HT-29 (cell line): ENCODE data around the gene PHOX2B. TPM values are rescaled to one million over a fixed set of nuclear protein-coding genes. Genes with fewer than 3 reads are reported as not detected.

Source experiments
- DNase-seq: peaks from one replicate; pipeline ENCODE4 v3.0.0-alpha.2; 2015; ENCODE audit warnings: low spot score
- total RNA-seq: library from RNA; depleted of rRNA; stranded (reverse); fragments of >200 nt; shearing (Covaris generic); gene quantifications from 2 replicates; pipeline ENCODE4 v1.2.3, GENCODE V29; 2014; rRNA removed

Gene PHOX2B
- not detected in 2 replicates for total RNA-seq

DNA sequence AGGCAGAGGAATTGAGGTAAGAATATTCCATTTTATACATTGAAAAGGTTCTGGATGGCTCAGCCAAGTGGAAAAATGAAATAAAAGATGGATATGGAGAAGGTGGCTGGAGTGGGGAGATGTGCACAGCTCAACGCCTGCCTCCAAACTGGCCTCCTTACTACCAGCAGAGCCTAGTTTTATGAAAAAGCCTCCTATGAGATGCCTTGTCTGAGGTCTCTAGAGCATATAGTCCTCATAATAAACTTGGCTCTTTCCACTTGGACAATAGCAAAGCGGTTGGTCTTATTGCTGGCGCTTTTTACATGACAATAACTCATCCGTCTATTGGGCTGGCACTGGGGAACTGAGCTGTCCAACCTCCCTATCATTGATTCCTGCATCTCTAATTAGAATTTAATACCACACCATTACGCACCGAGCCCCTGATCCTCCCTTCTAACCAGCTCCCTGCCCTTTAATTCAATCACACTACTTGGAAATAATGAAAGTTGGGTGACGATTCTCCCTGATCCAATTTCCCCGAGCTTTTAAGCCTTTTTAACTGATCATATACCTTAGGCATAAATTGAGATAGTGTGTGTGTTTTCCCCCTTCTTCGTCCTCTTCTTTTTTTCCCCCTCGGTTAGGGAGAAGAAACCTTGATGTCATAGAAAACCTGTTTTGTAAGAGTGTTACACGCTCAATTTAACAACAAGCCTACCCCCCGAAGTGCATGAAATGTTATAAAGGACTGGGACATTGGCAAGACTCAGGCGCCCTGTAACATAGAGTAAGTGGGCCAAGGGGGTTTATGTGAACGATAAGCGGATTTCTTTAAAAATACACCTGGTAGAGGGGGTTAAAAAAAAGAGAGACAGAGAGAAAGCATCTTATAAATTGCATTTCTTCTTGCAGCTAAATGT, at the start of gene PHOX2B:
Gene PHOX2B (minus strand): TSS at position 155 of the 905 bp plus-strand sequence. CDS start 115 bp downstream, at position 40.
- no peak for DNase-seq

DNA sequence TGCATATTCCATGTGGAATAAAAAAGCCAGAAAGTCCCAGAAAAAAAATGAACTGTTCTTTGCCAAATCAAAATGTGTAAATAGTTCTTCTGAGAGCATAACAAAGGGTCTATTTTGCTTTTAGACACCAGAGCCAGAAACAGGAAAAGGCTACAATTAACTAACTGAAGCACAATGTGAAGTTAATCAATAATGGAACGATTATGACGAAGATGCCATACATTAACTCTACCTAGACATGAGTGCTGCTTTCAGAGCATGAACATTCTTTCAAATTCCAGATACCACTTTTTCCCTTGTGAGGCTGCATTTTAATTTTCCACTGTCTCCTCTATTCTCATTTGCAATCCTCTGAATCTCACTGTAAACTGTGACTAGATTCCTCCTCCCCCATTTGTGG, 48.7 kb upstream of the PHOX2B start:
- no peak for DNase-seq

DNA sequence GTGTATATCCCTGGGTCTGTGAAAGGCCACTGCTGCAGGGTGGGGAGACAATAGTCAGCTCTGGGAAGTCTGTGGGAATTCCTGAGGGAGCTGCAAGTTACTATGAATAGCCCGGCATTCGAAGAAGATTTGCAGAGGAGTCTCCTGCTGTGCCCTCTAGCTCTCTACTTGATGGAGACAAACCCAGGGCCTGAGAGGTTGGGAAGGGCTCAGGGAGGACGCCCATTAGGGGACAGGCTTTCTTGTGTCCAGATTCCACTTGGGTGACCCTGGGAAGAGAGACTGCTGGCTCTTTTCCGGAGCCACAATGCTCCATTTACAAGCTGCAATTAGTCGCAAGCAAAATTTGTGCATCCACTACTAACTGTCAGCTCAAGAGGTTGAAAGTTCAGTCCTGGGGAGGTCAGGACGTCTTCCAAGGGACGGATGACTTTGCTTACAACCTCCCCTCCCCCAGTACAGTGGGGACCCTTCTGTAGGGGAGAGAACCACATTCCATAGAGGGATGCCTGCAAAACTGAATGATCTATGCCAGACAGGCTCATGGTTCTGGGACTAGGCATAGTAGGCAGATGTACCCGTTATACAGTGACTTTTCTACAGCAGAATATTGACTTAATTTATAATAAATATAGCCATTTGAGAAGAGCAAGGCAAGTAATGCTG, 48.2 kb upstream of the PHOX2B start:
- DNase-seq, result no peak

DNA sequence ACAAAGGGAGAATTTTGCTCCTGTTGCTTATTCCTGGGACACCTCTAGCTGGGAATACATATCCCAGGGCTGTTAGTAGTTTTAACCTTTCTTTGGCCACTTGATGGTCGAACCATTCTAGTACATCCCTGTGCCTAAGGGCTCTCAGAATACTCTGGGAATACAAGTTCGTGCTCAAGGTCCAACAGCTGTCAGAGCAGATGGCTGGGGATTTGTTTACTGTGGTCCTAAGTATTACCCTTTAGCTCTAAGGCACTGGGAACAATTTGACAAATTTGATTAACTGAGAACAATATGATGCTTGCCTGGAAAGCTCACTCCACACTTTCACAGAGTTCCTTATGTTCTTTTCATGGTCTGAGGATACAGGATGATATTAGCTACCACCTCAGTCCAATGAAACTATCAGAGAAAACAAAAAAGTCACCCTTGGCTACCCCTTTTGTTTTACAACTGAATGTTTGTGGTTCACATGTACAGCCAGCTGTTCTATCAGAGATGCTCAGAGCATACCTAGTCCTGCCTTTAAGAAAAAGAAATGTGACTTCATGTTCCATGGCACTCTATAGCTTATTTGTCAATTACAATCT, 47.4 kb upstream of the PHOX2B start:
- no peak for DNase-seq

DNA sequence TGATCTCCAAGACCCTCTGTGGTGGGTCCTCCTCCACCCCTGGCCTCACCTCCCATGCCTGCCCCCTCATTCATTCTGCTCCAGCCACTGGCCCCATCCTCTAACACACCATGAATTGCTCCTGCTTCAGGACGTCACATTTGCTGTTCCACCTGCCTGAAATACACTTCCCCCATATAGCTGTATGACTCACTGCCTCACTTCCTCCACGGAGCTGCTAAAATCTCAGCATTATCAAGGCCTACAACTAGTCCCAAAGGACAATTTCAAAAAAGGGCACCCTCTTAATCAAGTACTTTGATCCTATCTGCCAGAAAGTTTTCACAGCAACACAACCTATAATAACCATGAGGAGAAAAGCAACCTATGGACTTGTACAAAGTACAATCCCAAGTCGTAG, 43.6 kb upstream of the PHOX2B start:
- no peak for DNase-seq

DNA sequence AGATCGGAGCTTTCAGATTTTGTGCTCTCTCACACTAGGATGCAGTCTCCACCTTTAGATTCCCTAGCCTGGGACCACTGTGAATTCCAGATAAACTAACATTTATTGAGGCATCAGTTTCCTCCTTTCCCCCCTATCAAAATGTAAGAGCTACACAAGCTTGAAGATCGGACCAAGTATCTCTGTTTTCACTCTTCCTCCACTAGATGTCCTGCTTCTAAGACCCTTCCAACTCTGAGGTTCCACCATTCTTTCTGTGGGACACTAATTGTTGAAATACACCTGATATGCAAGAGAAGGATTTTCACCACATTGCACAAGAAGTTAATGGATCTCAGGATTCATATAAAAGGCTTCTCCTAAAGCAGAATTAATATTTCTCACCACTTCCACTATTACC, 43.0 kb upstream of the PHOX2B start:
- DNase-seq, result no peak

DNA sequence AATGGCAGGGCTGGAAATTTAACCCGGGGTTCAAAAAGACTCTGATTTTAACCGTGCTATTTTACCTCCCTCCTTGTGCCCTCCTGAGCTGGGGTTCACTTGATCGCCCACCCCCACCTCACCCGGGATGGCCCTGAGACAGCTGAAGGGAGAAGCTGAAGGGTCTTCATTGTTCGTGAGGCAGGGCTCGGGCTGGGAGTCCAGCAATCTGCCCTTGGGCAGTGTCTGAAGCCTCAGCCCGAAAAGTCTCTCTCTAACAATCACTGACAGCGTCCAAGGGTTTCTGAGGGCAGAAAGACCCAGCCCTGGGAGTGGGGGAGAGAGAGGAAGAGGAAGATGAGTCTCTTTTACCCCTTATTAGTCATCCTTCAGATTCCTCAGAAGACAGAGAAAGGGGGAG, 39.4 kb upstream of the PHOX2B start:
- DNase-seq, result no peak

DNA sequence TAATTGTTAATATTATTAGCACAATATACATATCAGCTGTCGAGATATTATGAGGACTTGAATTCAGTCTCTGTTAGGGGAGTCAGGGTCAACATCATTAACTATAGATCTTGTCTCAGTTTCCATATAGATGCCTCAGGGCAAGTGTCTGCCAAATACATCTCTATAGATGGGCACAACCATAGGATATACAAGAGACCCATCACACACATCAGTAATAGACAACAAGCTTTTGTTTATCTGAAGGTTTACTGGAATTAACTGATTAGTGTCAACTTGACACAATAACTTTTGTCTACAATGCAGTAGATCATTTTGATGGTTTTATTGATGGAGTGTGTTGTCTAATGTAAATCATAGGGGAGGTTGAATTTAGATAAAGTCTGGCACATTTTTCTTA, 37.1 kb upstream of the PHOX2B start:
- DNase-seq, result no peak

DNA sequence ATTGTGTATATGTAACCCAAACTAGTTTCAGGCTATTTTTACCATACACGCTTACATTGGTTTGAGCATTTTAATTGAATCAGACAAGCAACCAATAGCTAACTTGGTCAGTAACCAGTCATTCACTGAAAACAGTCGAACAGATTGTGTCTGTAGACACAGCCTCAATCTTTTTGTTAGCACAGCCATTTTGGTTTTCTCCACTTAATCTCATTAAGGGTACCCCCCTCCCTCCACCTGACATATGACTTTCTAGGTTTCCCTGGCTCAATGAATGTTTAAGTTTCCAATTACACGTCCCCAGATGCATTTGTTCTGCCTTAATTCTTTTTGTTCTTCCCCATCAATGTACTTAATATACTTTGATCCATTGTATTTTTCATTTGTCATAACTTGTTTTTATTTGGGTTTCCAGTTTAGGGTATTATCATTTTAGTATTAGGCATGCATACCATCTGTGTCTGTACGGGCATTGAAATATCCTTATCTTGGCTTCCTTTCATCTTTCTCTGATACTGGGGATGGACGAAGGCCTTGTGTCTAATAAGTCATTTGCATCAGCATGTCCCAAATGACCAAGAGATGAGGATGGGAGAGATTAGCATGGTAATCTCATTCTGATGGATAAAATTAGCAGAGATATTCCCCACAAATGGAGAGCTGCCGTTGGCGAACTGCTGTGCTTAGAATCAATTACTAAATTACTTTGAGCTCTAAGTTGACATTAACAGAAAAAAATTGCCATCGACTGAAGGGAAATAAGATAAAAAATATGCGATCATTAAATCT, 35.9 kb upstream of the PHOX2B start:
- no peak for DNase-seq

DNA sequence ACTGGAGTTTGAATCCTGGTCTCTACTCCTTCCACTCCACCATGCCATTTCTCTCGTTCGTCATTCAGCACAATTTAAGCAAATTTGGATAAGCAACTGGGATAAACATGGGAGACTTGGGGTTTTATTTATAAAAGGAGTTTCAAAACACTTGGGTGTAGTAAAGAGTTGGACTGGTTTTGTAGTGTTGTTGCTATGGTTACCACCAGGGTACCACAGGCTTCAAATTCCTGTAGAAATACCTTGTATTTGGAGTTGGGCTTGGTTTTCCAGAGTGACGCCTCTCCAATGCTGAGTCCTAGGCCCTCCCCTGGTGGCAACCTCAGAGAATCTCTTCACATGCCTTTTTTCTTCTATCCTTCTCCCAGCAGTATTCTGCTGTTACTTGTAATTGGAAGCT, 27.9 kb upstream of the PHOX2B start:
- DNase-seq, result no peak

DNA sequence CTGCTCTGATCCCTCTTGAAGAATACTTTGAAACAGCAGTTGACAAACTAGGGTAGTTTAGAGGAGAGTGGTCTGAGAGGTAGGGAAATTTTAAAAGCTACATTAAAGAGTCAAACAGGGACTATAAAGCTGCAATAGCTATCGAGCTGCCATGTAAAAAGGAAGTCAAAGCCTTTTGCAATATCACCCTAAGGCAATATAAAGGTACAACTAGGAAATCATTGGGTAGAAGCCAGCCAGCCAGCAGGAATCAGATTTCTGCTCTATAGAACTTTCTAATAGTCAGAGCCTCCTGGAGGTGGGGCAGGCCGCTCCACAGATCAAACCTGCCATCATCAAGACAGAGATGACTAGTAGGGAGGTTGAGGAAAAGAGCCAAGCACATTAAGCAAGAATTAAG, 15.2 kb upstream of the PHOX2B start:
- no peak for DNase-seq

DNA sequence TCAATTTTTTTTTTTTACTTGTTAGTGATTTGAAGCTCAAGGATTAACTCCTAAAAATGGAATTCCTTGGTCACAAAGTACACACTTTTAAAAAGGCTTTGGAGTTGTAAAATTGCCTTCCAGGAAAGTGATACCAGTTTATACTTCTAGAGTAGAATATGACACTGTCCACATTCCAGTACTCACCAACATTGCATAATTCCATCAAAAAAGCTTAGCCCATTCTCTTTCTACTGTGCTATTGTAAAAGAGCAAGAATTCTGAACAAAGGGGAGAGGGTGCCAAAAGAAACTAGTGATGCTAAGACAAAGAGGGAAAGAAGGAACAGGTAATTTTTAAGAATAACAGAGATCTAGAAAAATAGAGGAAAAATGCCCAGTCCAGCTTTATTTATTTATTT, 10.4 kb upstream of the PHOX2B start:
- no peak for DNase-seq

DNA sequence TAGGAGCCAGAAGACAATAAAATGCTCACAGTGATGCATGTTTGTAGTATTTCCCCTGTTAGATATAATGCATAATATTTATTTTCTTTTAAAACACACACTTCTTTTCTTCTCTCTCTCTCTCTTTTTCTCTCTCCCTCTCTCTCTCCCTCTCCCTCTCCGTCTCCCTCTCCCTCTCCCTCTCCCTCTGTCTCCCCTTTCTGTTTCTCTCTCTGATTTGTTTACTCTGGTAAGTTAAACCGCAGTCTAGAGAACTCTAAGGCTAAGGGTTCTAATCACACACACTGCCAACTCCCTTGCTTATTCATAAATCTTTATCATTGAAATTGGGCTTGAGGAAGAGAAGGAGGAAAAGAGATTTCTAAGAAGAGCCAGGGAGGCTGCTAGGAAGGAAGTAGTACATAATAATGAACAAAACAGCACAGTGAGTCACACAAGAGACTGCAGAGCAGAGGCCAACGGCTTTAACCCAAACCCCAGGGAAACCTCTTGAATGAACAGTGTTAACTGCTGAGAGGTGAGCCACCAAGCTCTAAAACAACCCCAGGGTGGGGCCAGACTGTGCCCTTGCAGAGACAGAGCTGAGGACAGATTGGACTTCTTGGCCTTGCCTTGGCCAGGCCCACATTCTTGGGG, 9.1 kb upstream of the PHOX2B start:
- no peak for DNase-seq

DNA sequence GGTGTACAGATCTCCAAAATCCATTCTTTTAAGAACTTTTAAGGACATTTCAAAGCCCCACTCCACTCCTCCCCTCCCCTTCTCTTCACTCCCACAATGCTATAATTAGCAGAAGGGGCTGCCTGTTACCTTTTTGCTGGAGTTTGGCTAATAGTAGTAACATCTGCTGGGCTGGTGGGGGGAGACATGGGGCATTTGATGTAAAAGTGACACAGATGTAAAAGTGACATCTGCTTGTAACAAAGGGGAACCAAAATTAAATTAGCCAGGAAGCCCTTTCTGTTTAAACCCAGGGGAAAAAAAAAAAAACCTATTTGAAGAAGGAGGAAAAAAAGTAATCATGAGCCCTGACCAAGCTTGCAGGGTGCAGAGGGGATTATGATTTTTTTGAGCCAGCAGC, 5.4 kb upstream of the PHOX2B start:
- DNase-seq, result no peak

DNA sequence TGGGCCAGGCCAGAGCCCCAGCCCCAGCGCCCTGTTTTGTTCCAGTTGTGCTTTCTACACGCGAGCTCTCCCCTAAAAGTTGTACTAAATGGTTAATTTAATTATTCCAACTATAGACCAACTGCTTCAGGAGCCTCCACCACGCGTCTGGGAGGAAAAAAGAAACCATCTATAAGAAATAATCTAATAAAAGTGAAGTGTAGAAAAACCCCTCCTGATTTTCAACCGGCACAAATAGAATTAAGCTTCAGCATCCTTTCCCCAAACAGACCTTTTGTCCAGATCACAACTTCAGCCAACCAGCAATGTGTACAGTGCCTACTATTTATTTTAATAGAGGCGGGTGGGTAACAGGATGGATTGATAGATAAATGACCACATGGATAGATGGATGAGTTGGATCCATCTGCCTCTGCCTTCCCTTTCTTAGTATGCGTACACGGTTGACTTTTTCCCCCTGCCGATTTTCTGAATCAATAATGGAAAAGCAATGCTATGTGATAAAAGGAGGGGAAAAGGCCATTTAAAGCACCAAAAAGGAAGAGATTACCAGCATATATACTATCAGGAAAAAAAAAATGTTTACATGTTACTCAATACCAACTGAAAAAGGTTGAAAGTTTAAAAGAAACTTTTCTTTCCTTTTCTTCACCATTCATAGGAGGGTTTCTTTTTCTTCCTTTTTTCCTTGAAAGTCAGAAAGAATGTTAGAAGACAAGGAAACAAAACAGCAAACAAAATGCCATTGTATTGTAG, 3.7 kb upstream of the PHOX2B start:
- no peak for DNase-seq

DNA sequence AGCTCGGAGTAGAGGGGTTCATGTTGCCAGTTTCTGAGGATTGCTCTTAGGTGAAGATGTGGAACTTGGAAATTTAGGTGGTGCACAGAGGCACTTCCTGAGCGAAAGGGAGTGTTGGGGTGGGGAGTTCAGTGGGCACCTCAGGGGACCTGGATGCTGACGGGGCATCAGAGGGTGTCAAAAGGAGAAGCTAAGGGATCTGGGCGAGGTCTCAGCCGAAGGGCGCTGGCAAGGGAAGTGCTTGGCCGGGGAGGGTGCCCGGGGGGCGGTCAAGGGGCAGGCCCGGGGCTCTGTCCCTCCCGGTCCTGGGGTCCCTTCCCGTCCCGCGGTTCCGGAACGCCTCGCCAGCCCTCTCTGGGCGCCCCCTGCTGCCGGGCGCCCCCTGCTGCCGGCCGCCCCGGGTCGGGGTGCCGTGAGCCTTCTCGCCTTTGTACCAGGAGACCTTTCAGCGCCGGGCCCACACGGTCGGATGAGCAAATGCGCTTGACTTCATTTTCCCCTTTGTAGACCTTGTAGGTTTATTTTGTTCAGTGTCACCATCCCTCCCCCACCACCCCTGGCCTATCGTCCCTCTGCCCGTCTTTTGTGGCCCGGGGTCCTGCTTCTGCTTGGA, 3.0 kb upstream of the PHOX2B start:
- DNase-seq, result no peak

DNA sequence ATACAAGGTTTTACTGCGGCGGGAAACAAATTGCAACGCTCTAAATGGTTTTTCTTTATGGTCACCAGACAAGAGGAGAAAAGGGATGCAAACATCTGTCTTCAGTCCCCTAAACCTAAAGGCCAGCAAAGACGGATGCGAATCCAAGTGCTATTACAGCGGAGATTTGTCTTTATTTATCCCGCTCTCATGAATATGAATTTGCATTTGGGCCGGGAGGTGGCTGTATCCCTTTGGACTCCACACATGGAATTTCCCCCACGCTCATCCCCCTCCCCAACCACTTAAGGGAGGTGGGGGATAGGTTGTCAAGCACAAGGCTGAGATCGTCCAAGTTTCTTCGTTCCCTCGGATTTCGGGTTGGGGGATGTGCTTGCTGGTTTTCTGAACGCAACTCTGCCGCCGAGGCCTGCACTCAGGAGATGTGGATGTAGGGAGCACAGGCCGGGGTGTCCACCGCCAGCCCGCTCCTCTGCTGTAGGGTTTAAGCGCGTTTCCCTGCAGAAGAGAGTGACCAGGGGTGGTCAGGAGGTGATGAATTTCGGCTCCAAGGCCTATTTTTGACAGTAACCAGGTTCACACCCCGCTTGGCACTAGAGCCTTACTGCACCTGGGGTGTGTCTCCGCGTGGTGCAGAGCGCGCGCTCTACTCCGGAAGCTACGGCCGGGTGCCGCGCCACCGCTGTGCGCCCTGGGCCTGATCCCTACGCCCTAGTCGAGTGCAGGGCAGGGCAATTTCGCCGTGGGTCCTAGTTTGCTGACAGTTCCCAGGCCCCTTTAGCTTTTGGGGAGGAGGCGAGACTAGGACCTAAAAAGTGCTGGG, 2.3 kb upstream of the PHOX2B start:
- DNase-seq, result no peak

DNA sequence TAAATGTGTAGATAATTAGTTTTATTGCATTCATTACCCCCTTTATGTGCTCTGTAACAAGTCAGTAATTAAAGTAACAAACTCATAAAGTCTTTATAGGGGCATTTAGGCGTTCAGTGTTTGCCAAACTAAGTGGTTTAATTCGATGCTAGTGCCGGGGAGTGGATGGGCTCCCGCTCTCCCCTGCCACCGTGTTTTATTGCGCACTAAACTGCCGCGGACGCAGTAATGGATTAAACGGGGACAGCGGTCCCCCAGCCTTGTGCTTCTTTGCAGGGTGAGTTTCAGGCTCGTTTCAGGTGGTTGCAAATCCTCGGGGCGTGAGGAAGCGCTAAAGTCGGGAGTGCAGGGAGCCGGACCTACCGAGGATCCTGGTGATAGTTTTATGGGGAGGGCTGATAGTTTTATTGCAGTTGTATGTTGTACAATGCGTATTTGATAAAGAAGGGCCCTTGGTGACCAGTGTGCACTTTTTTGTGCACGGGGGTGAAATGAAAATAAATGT, 1.6 kb upstream of the PHOX2B start:
- DNase-seq, result no peak

DNA sequence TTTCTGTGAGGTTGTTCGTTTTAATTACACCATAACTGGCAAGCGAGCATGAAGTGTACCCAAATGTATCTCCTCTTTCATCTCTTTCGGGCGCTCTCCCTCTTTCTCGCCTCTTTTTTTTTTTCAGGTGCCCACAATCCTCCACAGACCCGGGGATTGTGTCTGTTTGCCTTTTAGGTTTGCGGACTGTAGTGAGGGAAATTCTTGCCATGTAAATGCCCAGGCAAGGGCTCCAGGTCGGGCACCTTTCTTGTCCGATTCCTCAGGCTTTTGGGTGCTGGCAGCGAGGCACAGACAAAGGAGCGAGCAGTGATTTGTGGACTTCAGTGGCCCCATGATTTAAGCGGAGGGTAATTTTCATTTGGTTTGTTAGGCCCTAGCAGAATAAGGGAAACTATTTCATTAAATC, 1.1 kb upstream of the PHOX2B start:
- DNase-seq, result no peak
